DMS114 treated with DMSO at 0.1 percent for 48 hours (cell line): ENCODE data around the gene CACYBP.

Experiments used
- DNase-seq: peaks from one replicate; lab custom pipeline; 2025; ENCODE audit not compliant: unreplicated experiment; lab: John Stamatoyannopoulos, UW

Gene CACYBP

DNA sequence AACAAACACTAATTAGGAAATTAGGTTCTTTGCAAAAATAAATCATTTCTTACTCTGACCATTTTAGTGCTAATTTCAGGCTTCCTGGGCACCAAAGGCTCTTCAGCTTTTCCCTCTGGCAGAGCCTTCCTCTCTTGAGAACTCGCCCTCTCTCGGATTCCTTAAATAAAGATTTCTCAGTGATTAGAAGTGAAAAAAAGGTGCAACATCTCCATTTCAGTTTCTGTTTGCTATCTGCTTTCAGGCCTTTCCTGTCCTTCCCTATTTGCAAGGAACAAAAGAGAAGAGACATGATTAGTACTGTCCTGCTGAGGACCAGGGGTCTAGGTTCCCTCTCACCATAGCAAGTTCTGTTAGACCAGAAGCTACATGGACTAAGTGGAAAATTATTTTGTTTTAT, 27.8 kb upstream of the CACYBP start:
- DNase-seq = no peak

DNA sequence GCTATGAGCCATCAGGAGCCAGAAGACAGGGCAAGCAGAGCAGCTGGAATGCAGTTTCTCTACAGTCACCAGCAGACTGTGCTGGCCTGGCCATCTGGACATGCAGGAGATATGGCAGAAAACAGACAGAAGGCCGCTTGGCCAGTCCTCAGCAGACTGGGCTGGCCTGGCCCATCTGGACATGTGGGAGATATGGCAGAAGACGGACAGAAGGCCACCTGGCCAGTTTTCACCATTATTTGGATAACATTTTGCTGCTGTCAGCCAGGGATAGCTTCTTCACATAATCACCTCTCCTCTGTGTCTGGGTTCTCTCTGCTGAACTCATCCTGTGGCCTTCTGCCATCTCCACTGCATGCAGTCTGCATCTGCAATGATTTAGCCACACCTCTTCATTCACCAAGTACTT, 25.0 kb upstream of the CACYBP start:
- no peak for DNase-seq

DNA sequence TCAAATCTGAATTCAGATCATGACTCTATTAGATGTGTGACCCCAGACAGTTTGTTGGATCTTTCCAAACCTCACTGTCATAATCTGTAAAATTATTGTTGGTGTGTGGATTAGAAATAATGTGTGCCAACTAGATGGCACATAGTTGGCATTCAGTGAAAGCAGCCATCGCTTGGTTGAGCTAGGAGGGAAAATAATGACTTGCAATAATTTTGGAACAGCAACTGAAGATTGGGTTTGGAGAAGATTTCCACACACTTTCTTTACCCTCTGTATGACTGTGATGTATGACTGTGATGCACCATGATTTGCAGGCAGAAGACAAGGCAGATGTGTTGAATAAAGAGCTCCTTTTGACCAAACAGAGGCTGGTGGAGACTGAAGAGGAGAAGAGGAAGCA, 24.0 kb upstream of the CACYBP start:
- DNase-seq = no peak

DNA sequence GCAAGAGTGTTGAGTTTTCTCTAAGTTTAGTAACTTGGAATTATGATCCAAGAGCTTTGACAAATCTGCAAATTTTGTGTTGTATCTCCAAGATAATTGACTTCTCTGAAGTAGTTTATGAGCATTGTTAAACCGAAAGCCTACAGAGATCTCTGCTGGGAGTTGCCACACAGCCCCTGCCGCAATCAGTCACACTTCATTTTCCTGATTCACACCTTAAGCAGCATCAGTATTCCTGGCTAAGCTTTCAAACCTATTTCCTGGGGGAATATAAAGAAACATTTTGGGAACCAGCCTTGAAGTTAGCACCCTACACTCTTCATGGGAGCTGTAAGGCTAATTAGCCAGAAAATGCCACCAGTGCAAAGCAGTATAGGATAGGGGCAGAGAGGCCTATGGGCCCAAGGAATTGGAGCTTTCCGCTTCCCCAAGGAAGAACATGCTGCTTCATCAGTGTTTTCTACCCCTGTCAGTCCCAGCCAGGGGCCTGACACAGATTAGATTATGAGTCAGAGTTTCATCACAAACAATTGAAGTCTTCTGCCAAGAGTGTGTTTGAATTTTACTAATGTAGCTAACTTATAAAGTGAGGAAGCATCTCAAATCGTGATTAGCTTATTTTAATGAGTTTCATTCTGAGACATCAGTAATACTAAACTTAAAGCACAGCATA, 23.2 kb upstream of the CACYBP start:
- DNase-seq = no peak

DNA sequence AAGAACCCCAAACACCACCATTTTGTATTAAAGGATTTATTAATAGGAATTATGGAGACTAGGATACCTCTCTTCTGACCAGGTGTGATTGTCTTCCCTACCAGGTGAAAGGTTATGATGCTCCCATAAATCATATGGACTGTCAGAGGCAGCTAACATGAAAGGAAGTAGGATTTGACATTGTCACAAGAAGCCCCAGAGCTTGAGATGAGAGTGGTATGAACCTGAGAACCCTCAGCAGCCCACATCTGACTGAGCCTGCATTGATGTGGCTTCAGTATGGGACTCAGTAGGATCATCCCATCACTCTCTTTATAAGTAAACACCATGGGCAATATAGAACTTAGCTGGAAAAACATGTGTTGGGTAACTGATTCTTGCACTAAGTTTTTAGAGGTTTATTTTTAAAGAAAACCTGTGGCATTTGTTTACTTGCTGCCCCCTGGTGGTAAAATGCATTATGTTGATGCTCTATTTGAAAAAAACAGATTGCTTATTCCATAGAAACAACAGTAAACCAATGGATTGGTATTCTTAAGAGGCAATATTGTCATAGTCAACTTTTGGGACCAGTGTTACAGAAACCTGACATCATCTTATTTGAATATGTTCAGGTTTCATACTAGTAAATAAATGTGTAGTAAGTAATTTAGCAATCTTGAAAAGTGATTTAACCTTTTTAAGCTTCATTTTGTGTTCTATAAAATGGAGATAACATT, 16.6 kb upstream of the CACYBP start:
- peak; percentile 20 for DNase-seq

DNA sequence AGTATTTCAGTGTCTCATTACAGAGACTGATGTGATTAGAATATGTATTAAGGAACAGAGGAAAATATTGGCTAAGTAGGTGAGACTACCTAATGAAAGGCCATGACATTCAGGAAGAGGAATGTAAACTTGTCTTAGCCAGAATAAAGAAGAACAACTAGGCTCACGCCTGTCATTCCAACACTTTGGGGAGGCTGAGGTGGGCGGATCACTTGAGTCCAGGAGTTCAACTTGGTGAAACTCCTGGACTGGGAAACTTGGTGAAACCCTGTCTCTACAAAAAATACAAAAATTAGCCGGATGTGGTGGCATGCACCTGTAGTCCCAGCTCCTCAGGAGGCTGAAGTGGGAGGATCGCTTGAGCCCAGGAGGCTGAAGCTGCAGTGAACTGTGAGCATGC, 14.8 kb upstream of the CACYBP start:
- no peak for DNase-seq

DNA sequence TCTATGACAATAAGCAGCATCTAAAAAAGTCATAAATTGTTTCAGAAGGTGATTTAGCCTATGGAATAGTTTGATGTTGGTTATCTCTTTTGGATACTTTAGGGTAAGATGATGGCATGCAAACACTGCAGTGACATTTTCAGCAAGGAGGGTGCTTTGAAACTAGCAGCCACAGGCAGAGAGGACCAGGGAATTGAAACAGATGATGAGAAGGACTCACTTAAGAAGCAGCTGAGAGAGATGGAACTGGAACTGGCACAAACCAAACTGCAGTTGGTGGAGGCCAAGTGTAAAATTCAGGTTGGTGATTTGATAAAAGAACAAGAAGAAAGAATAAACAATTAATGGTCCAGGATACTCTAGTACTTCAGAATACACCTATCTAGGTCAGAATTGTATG, 11.2 kb upstream of the CACYBP start:
- no peak for DNase-seq

DNA sequence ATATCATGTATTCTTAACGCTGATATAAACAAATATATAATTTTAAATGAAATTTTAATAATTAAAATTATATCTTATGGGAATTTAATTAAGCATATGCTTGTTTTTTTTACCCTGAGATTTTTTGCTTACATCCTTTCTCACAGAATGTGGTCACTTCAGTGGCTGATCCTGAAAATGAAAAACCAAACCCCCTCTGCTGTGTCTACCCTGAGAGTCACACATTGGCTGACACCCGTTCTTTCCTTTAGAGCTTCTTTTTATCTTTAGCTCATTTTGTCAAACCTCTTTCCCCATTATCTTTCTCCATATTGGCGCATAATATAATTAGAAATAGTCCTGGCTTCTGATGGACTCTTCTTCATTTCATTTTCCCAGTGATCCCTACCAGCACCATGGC, 10.8 kb upstream of the CACYBP start:
- DNase-seq = no peak

DNA sequence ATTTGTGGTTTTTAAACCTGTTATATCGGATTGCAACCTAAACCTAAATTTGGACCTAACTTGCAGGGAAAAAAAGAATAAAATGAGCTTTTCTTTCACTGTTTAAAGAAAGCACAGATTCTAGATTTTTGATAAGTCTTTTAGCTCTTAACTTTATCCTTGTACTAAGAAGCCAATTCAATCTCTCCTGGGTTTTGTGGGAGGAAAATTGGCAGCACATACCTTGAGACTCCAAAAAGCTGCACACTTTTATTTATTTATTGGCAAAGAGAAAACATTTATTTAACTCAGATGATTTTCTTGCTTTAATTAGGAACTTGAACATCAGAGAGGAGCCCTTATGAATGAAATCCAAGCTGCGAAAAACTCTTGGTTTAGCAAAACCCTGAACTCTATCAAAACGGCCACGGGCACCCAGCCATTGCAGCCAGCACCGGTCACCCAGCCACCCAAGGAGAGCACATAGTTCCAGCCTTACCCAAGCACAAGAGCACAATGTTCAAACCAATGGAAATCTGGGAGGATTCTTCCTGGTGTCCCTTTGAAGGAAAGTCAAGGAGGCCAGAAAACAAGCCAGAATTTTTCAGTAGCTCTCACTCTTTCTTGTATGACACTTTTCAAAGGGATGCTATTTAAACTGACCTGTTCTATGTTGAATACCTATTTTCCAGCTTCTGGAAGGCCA, 10.1 kb upstream of the CACYBP start:
- DNase-seq = no peak

DNA sequence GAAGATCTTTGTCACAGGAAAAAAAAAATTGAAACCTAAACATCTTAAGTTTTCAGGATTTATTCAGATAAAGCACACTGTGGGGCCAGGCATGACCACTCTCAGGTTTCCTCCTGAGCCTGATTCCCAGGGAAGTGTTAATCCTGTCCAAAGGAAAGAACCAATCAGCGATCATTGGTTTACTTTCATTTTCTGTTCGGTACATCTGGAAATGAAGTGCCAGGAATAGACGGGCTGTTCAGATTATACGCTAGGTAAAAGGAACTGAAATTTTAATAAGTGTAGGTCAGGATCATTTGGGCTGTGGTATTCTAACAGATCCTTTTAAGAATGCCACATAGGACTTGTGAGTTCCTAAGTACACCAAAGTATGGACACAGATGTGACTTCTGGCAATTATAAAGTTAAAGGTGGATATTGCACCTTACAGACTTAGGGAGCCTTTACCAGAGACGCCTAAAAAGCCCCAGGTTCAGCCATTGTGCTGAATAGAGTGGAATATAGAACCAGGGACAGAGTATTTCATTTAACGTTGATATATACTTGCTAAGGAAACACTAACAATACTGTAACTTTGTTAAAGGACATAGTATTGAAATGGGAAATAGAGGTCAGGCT, 9.3 kb upstream of the CACYBP start:
- DNase-seq = no peak

DNA sequence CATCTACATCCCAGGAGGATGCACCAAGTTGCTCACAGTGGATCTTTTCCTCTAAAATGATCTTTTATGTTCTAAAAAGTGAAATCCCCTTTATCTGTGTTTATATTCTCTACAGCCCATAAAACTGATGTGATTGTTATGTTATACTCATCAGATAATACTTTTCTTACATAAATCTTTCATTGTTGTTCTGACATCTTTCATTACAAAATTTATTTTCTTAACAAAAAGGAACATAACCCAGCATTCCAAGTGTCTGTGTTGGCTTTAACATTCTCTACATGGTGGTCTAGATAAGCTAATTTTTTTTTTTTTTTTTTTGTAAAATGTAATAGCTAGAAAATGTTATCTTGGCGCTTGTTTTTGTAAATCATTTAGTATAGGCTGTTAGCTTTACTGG, 8.3 kb upstream of the CACYBP start:
- no peak for DNase-seq

DNA sequence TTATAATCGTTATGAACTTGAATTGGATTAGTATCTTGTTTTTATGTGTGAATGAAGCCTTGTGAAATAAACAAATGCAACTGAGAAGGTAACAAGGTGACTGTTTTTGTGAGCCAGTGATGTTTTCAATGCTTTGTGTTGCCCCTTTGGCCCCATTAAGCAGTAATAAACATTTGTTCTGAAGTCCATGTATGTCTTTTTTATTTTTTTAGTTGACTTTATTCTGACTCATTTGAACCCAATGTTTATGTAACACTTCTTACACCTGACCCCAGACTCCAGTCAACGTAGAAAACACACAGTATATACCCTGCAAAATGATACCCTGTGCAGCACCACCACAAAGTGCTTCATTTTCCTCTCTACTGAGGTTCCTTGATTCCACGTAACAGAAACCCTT, 4.6 kb upstream of the CACYBP start:
- no peak for DNase-seq

DNA sequence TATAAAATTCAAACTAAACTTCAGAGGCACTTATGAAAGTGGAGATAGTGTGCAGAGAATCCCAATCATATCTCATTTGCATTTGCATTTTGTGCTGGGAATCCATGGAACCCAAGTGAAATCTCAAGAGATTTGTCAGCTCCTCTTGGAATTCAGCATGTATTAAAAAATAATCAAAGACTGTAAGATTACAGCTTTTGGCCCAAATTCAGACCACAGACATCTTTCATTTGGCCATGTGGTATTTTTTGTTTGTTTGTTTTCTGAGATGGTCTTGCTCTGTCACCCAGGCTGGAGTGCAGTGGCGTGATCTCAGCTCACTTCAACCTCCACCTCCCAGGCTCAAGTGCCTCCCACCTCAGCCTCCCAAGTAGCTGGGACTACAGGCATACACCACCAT, 3.8 kb upstream of the CACYBP start:
- DNase-seq = no peak

DNA sequence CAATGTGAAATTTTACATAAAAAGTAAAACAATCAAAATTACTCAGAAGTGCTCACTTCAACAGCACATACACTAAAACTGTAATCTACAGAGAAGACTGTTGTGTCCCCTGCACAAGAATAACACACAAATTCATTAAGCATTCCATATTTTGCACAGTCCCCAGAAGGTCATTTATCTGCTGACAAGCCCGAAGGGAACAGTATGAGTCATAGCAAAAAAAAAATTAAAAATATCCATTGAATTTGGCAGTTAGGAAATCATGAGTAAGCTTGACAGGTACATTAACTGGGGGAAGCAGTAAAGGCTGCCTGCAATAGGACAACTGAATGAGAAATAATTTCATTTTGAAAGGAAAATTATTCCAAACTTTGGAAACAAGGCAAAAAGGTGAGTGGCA, 3.3 kb upstream of the CACYBP start:
- DNase-seq = no peak

DNA sequence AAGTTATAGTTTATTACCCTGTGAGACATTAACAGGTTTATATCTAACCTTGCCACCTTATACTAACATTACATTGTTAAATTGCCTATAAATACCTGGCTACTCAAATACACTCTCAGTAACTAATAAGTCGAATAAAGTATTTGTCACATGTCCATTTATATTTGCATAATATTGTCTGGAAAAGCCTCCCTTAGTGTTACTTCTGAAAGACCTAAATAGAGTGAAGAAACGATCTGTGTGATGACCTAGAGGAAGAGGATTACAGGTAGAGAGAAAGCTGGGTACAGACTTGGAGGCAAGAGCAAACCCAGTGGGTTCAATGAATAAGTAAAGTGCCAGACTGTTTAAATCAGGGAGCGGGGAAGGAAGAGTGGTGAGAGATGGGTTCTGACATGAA, 2.7 kb upstream of the CACYBP start:
- DNase-seq = no peak

DNA sequence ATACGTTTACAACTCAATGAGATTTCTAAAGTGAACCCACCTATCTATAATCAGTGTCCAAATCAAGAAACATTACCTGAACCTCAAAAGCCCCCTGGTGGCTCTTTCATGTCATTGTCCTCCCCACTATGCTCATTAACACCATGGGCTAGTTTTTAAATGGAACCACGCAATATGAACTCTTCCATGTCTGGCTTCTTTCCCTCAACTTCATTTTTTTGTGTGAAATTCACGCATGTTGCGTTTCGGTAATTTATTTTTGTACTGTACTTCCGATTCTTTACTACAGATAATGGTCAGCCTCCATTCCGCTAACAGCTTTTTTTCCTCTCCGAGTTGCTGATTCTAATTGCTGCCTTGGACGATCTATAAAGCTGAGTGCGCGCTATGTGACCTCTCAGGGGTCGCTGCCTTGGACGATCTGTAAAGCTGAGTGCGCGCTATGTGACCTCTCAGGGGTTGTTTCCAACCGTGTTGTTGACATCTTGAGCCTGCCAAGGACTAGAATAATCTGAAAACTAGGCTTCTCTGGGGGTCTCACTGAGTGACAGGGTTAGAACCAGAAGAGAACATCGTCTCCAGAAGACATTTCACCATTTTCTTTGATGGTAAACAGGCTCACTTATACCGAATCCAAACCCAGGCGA, 1.1 kb upstream of the CACYBP start:
- peak; percentile 61 for DNase-seq

DNA sequence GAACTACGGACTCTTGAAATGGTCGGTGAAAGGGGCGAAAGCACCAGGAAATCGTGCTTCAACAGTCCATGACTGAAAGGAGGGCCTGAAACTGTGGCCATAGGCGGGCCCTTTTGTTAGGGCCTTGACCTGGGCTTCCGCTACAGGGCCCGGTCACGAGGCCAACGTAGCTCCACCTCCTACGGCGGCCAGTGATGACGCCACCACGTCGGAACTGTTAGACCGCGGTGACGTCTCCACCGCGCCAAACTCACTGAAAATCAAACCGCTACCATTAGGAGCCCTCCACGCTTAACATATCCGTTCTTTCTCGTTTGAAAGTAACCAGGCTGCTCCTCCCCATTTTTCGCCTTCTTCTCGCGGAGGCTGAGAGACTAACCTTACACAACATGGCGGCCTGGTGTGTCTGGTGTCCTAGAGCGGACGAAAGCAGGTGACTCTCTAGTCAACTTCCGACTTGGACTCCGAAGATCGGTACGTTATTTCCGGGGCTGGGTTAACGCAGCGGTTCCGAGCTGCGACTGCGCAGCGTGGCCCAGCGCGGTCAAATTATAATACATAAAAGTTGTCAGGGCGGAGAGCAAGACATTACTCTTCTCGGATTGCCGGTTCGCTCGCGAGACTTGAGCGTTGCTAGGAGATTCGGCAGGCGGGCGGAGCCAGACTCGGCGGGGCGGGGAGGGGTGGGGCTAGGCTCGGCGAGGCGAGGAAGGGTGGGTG, 371 bp upstream of the CACYBP start:
- DNase-seq = peak; percentile 95

DNA sequence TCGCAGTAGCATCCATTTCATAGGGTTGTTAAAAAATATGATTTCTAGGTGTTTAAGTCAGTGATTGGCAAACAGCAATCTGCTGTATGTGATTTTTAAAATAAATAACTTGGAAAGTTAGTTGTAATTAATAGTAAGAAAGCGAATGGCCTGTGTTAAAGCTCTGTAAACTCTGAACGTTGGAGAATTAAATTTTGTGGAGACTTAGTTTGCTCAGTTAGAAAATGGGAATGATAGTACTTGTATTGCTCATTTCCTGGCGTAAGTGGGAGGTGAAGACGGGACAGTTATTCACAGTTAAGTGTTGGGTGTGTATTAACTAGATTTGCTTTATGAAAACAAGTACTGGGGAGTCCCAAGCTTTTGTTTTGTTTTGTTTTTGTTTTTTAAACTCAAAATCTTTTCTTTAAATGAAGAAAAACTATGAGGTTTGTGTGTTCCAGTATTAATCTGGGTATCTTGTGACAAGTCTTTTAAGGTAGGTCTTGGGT, 995 bp downstream of the CACYBP start:
- no peak for DNase-seq

DNA sequence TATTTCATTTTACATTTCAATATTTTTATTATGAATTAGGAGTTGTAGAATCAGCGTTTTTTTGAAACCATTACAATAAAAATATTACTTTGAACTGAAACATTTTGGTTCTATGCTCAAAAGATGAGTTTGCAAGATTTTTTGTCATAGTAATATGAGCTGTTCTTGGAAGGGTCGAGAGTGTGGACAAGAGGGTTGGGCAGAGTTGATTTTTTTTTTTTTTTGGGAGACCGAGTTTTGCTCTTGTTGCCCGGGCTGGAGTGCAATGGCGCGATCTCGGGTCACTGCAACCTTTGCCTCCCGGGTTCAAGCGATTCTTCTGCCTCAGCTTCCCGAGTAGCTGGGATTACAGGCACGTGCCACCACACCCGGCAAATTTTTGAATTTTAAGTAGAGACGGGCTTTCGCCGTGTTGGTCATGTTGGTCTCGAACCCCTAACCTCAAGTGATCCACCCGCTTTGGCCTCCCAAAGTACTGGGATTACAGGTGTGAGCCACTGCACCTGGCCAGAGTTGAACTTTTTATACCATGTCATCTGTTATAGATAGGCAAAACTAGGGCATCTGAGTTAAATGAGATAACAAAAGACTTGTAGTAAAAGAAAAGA, 3.3 kb downstream of the CACYBP start:
- DNase-seq = no peak

DNA sequence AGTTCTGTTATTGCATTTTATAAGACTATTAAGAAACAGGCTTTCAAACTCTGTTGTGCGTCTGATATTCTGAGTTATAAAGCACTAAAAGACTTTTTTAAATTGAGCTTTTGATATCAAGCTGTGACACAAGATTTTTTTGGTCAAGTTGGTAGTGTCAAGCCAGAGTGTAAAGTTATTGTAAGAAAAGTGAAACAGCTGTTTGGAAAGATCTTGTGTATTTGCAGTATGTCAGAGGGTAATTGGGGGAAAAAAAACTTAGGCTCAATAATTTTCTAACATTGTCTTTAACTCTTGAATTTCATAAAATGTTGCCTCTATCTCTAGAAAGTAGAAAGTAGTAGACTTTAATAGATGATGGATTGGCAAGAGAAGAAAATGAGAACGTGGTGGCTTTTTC, 3.8 kb downstream of the CACYBP start:
- DNase-seq = no peak
